Measurements from ENCODE around the gene ADAMTS17.
"Not testable (repeated sequence)": the region's sequence is repeated elsewhere in the genome, so short reads cannot be mapped to it uniquely, and the experiment has no call there.

The ADAMTS17 gene

GRCh38 chr15:99982662-99983061 lies 359.1 kb downstream of the ADAMTS17 start:
- DNase-seq, result no peak

GRCh38 chr15:99981839-99982658 lies 359.7 kb downstream of the ADAMTS17 start:
- DNase-seq, result no peak

GRCh38 chr15:99981191-99981647 lies 360.6 kb downstream of the ADAMTS17 start:
- no peak for DNase-seq

- DNase-seq, result no peak
Measured at GRCh38 chr15:99980752-99981151, 361.0 kb downstream of the ADAMTS17 start.

- not testable (repeated sequence) for DNase-seq
Measured at GRCh38 chr15:99979886-99980285, 361.9 kb downstream of the ADAMTS17 start.

- no peak for DNase-seq
Measured at GRCh38 chr15:99979371-99979770, 362.4 kb downstream of the ADAMTS17 start.

- DNase-seq, result no peak
Measured at GRCh38 chr15:99978426-99978825, 363.3 kb downstream of the ADAMTS17 start.

- no peak for DNase-seq
Measured at GRCh38 chr15:99977929-99978328, 363.8 kb downstream of the ADAMTS17 start.

GRCh38 chr15:99976811-99977271 lies 364.9 kb downstream of the ADAMTS17 start:
- DNase-seq, result no peak

- no peak for DNase-seq
Measured at GRCh38 chr15:99976000-99976399, 365.8 kb downstream of the ADAMTS17 start.

GRCh38 chr15:99974246-99974645 lies 367.5 kb downstream of the ADAMTS17 start:
- no peak for DNase-seq

GRCh38 chr15:99973351-99973750 lies 368.4 kb downstream of the ADAMTS17 start:
- no peak for DNase-seq

- DNase-seq, result no peak
Measured at GRCh38 chr15:99970891-99971430, 370.8 kb downstream of the ADAMTS17 start.

GRCh38 chr15:99969261-99969920 lies 372.4 kb downstream of the ADAMTS17 start:
- DNase-seq, result no peak

- DNase-seq, result no peak
Measured at GRCh38 chr15:99967841-99968371, 373.9 kb downstream of the ADAMTS17 start.

- DNase-seq, result no peak
Measured at GRCh38 chr15:99966815-99967214, 375.0 kb downstream of the ADAMTS17 start.

GRCh38 chr15:99965376-99965775 lies 376.4 kb downstream of the ADAMTS17 start:
- no peak for DNase-seq

GRCh38 chr15:99963976-99964375 lies 377.8 kb downstream of the ADAMTS17 start:
- no peak for DNase-seq

GRCh38 chr15:99963096-99963825 lies 378.5 kb downstream of the ADAMTS17 start:
- no peak for DNase-seq

- no peak for DNase-seq
Measured at GRCh38 chr15:99962006-99962561, 379.7 kb downstream of the ADAMTS17 start.

GRCh38 chr15:99961011-99961441 lies 380.7 kb downstream of the ADAMTS17 start:
- DNase-seq, result no peak

GRCh38 chr15:99959326-99959725 lies 382.4 kb downstream of the ADAMTS17 start:
- DNase-seq, result no peak
